WTC11 (cell line): ENCODE data around the gene HPN.

Experiments used
- AFF4 ChIP-seq: sonication (generic); formaldehyde crosslinking; IDR thresholded peaks from 2 replicates; pipeline ENCODE4 v1.8.1; 2023; ENCODE audit warnings: mild to moderate bottlenecking, missing genetic modification reagents, borderline replicate concordance
- ARID4B ChIP-seq: sonication (generic); formaldehyde crosslinking; IDR thresholded peaks from 2 replicates; pipeline ENCODE4 v1.8.0; 2023; ENCODE audit warnings: missing genetic modification reagents, mild to moderate bottlenecking, borderline replicate concordance
- NR2C2 ChIP-seq: sonication (generic); formaldehyde crosslinking; IDR thresholded peaks from 2 replicates; pipeline ENCODE4 v1.8.0; 2022; ENCODE audit warnings: mild to moderate bottlenecking, missing genetic modification reagents
- TEAD1 ChIP-seq: sonication (generic); formaldehyde crosslinking; IDR thresholded peaks from 2 replicates; pipeline ENCODE4 v1.8.0; 2022; ENCODE audit warnings: mild to moderate bottlenecking, missing genetic modification reagents
- TF ChIP-seq, protein P1 (sequence below): fragments of 200-600 bp; IDR thresholded peaks from 2 replicates; pipeline ENCODE4 v1.8.0; 2022; ENCODE audit warnings: antibody characterized with exemption

- no peak for TF ChIP-seq ARID4B (CRISPR knock-in tag)
- no peak for TF ChIP-seq TEAD1 (CRISPR knock-in tag)
- no peak for TF ChIP-seq NR2C2
- no peak for TF ChIP-seq AFF4 (CRISPR knock-in tag)
- TF ChIP-seq, protein P1, sequence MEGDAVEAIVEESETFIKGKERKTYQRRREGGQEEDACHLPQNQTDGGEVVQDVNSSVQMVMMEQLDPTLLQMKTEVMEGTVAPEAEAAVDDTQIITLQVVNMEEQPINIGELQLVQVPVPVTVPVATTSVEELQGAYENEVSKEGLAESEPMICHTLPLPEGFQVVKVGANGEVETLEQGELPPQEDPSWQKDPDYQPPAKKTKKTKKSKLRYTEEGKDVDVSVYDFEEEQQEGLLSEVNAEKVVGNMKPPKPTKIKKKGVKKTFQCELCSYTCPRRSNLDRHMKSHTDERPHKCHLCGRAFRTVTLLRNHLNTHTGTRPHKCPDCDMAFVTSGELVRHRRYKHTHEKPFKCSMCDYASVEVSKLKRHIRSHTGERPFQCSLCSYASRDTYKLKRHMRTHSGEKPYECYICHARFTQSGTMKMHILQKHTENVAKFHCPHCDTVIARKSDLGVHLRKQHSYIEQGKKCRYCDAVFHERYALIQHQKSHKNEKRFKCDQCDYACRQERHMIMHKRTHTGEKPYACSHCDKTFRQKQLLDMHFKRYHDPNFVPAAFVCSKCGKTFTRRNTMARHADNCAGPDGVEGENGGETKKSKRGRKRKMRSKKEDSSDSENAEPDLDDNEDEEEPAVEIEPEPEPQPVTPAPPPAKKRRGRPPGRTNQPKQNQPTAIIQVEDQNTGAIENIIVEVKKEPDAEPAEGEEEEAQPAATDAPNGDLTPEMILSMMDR: no peak
Measured at GRCh38 chr19:35006999-35007365, 34.5 kb upstream of the HPN start.
